Fibroblast of the conjunctiva (primary cell): ENCODE measurements around the gene IFI6.
"Not testable (repeated sequence)": the region's sequence is repeated elsewhere in the genome, so short reads cannot be mapped to it uniquely, and the experiment has no call there.

Source experiments
- DNase-seq: peaks from one replicate; pipeline ENCODE4 v3.0.0-alpha.2; 2010; ENCODE audit warnings: low read depth

Gene IFI6, protein sequence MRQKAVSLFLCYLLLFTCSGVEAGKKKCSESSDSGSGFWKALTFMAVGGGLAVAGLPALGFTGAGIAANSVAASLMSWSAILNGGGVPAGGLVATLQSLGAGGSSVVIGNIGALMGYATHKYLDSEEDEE

DNA sequence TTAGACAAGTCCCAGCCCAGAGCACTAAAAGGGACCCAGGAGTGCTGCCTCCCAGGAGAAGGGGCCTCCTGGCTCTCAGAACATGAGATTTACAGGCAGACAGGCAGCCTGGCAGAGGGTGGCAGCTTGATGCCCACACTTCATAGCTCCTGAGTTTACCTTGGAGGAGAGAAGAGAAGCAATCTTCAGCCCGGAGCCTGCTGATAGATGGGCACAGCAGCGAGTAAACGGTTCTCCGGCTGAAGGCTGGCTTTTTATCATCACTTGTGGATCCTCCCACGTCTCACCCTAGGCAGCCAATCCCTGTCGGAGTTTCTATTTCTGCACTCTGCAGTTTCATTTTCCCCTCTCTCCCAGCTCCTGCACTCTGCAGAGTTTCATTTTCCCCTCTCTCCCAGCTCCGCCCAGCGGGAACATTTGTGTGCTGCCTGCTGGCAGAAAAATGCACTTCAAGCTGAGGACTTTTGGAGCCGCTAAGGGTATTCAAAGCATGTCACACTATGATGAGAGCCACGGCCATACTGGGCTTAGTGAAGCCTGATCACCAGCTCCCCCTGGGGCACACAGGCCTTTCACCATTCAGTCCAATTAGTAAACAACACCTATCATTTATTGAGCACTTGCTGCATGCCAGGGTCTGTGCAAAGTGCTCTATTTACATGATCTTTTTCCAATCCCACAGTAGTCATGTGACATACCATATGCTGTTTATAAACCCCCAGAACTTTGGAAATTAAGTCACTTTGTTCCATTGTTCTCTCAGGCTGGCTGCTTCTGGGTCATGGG, at the start of gene IFI6:
TSS of gene IFI6 (minus strand) at position 229 of the 786 bp plus-strand sequence. CDS start 2,878 bp downstream, outside the sequence.
- DNase-seq, result peak; percentile 92

DNA sequence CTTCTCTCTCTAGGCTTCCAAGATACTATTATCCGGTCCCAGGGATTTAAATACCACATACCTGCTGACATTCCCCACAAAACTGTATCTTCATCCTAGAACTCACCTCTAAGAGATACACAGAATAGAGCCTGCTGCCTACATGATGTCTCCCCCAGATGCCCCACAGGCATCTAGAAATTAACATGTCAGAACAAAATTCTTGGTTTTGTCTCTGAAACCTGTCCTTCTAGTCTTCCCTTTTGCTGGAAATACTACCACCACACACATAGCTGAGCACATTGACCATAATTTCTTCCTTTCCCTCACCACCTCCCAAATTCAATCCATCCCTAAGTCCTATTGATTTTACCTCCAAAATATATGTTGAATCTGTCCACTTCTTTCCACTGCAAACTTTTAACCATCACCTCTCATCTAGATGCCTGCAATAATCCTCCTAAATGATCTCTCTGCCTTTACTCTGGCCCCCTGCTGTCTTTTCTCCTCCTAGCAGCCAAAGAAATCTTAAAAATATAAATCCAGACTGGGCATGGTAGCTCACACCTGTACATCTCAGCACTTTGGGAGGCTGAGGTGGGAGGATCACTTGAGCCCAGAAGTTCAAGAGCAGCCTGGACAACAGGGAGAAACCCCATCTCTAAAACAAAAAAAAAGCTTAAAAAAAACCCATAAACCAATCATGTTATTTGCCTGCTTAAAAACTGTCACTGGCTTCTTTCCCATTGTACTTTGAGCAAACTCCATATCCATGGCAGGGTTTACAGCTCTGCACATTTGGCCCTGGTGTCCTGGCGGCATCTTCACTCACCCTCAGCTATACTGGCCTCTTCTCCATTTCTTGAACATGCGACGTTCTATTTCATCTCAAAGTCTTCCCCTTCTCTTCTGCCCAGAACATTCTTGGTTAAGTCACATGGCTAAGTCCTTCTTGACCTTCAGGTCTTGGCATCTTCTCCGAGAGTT, 47.6 kb upstream of the IFI6 start:
- no peak for DNase-seq

DNA sequence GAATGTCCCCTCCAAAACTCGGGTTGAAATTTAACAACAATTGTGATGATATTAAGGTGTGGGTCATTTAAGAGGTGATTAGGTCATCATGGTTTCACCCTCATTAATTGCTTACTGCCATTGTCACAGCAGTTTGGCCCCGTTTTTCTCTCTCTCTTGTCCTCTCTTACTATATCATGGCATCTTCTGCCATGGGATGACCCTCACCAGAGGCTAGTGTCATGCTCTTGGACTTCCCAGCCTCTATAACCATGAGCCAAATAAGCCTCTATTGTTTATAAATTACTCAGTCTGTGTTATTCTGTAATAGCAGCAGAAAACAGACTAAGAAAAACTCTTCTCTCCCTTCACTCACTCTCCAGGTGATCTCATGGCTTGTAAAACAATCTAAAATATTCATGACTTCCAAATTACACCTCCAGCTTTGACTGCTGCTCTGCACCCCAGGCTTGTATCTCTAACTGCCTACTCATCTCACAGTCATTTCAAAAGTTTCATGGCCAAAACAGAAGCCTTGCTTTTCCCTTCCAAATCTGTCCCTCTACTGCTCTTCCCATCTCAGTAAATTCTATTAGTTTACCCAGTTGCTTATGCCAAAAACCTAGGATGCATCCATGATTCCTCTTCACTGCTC, 44.4 kb upstream of the IFI6 start:
- DNase-seq, result no peak

DNA sequence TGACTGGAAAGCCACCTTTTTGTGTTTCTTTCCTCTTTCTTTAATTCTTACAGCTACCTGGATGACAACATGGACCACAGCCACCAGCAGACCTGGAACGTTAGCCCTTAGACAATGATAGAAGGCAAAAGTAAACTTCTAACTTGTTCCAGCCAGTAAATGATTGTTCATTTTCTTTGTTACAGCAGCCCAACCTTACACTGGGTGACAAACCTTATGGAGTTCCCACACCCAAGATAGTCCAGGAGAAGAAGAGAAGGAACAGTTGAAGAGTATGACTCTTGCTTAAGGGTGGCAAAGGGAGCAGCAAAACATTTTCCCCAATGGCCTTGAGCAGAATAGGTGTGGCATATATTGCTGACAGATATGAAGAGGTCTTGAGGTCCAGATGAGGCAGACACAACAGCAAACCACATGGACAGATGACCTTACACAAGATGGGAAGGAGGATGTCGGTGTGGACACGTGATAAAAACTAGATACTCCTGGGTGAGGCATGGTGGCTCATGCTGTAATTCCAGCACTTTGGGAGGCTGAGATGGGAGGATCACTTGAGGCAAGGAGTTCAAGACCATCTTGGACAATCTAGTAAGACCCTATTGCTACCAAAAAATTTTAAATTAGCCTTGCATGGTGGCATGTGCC, 42.0 kb upstream of the IFI6 start:
- DNase-seq, result no peak

DNA sequence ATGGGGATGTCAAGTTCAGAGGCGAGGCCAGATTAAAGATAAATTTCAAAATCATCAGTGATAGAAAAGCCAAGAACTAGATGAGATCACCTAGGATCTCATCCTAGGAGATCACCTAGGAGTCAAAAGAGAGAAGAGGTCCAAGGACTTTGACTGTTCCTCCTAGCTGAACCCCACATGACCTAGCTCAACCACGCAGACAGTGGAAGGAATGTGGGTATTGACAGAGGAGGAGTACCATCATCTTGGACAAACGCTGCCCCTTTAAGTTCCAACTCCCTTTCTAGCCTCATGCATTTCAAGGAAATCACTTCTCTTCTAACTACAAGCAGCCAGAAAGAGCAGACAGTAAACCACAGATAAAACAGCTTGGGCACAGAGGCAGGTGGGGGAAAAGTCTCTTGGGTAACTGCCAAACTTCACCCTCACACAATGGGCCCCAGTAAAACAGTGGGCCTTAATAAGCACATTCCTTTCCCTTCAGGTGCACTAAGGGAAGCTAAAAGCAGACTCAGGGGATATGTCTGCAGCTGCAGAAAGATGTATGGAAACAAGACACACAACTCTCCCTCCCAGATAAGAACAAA, 41.2 kb upstream of the IFI6 start:
- no peak for DNase-seq

DNA sequence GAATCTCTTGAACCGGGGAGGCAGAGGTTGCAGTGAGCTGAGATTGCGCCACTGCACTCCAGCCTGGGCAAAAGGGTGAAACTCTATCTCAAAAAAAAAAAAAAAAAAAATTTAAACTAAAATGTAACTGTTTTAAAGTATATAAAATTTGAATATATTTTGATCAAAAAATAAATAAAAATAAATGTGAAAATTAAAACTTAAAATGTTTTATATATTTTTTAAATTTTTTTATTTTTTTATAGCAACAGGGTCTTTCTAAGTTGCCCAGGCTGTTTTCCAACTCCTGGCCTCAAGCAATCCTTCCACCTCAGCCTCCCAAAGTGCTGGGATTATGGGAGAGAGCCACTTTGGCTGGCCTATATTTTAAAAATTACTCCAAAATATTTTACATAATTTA, 38.6 kb upstream of the IFI6 start:
- no peak for DNase-seq

DNA sequence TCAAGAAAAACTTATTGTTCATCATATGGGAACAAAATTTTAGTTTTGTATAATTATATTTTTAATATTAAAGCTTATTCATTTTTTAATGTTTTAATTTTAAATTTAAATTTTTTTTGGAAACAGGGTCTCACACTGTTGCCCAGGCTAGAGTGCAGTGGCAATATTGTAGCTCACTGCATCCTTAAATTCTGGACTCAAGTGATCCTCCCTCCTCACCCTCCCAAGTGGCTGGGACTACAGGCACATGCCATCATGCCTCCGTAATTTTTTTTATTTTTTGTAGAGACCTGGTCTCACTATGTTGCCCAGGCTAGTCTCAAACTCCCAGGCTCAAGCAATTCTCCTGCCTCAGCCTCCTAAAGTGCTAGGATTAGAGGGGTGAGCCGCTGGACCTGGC, 33.6 kb upstream of the IFI6 start:
- no peak for DNase-seq

DNA sequence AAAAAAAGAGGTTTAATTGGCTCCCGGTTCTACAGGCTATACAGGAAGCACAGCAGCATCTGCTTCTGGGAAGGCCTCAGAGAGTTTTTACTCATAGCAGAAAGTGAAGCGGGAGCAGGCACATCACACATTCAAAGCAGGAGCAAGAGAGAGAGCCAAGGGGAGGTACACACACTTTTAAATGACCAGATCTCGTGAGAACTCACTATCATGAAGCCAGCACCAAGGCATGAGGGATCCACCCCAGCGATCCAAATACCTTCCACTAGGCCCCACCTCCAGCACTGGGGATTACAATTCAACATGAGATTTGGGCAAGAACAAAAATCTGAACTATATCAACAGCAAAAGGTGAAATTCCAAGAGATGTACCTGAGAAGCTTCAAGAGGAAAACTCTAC, 33.0 kb upstream of the IFI6 start:
- DNase-seq, result no peak

DNA sequence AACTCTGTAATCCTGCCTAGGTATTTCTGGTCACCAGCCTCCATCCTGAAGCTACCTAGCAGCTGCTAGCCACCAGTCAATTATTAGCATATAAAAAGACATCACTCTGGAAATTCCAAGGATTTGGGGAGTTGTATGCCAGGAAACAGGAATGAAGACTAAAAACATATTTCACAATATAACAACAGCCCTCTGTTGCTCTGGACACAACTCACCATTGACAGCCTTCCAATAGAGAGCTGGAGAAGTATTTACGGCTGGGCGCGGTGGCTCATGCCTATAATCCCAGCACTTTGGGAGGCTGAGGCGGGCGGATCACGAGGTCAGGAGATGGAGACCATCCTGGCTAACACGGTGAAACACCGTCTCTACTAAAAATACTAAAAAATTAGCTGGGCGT, 24.8 kb upstream of the IFI6 start:
- not testable (repeated sequence) for DNase-seq

DNA sequence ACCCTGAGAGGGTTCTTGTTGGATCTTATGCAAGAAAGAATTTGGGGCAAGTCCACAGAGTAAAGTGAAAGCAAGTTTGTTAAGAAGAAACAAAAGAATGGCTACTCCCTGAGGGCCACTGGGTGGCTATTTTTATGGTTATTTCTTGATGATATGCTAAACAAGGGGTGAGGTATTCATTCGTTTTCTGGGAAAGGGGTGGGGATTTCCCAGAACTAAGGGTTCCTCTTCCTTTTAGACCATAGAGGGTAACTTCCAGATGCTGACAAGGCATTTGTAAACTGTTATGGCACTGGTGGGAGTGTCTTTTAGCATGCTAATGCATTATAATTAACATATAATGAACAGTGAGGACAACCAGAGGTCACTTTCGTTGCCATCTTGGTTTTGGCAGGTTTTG, 18.2 kb upstream of the IFI6 start:
- DNase-seq, result no peak

DNA sequence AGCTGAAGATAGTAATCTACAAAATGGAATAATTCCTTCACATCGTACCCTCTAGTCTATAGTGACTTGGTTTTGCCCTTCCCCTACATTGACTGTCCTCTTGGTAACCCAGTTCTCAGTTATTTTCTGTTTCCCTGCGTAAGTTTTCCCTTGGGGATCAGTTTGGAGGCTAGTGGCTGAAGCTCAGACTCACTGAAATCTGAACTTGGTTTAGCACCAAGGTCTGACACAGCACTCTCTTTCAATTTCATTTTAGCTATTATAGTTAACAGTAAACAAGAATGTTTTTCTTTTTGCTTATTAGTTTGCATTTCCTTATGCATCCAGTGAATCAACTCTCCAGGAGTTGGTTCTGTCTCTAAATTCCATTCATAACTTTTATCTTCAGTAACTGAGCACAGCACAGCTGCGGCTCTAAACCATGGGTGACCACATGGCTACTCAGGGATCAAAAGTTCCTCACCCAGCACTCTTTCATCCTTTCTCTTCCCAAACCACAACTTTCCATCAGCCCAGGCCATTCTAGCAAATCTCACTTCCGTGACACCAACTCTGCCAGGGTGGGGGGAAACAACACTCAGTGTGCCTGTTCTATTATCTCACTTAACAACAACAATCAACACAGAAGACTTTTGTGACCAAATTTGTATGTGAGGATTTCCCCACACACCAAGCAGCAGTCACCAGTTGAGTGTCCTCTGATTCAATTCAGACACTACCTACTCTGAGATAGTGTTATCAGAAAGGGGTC, 17.6 kb upstream of the IFI6 start:
- DNase-seq, result no peak

DNA sequence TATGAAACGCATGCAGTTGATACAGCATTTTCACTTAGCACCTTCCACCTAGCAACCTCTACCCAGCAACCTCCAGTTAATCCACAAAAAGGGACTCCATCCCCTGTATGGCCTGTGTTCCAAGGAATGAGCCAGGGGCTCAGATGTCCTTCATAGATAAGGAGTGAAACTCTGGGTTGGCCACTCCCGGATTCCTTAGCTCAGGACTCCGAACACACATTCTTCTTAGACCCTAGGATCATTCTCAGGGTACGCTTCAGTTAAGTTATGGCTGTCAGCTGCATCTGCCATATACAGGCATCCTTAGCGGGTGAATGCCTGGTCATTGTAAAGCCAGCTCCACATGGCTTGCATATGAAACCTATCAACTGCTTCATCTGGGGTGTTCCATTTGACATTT, 15.9 kb upstream of the IFI6 start:
- DNase-seq, result no peak

DNA sequence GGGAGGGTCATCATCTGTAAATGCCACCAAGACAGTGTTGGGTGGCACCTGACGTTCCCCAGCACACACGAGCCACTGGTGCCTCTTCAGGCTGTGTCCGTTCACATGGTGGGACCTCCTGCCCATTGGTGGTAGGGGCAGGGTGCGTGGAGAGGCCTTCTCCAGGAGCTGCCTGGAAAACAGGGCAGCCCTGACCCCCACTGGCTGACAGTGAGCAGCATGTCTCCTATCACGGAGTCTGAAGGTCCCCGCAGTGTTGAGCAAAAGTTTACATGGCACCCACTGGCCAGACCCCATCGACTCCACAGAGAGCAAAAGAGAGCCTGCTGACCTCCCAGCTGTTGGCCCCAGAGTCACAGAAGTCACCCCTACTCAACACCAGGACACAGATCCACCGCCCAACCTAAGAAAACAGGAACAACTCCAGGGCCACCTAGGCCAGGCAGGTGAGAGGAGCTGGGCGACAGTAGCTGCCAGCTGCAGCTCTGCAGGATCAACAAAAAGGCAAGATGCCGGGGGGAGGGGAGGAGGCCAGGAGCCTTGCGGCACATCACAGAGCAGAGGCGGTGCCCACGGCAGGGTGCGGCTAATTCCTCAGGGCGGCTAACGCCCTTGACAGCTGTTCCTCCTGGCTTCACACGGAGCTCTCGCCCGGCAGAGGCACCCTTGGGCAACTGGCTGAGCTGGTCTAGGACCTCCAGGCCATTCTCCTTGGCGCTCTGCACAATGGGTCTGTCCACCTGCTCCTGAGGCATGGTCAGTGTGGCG, 14.4 kb upstream of the IFI6 start:
- DNase-seq, result no peak

DNA sequence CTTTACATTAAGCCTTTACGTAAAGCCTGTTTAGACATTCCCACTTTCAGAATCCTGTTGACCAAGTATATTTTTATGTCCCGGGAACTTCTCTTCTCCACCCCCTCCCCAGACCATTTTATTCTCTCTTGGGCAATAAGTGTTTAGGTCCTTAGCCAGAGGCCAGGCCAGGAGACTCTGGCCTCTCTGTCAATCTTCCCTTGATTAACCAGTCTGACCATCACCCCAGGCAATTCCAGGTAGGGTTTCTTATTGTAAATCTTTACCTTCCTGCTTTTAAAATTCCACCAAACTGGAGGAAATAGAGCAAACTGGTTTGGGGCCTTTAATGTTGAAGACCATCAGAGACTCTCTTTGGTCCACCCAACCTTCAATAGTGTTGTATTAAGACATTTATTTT, 12.2 kb upstream of the IFI6 start:
- no peak for DNase-seq

DNA sequence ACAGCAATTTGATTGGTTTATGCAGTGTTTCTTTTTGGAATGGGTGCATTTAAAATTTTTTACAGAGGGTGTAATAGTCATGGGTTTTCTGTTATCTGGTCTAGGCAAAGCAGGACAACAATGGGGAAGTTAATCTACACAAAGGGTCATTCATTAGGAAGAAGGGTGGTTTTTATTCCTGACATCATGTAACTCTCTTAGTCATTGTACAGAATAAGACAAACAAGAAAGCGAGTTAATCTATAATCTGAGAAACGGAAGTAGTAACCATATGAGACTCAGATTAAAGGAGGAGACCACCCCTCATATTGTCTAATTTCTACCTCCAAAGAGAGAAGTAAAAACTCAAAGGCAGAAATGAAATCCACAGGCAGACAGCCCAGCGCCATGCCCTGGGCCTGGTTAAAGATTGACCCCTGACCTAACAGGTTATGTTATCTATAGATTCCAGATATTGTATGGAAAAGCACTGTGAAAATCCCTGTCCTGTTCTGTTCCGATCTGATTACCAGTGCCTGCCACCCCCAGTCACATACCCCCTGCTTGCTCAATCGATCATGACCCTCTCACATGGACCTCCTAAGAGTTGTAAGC, 10.5 kb upstream of the IFI6 start:
- no peak for DNase-seq

DNA sequence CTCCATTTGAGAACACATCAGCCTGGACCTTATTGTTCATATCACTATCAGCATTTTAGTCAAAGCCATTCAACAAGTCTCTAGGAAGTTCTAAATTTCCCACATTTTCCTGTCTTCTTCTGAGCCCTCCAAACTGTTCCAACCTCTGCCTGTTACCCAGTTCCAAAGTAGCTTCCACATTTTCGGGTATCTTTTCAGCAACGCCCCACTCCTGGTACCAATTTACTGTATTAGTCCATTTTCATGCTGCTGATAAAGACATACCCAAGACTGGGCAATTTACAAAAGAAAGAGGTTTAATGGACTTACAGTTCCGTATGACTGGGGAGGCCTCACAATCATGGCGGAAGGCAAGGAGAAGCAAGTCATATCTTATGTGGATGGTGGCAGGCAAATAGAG, 9.6 kb upstream of the IFI6 start:
- not testable (repeated sequence) for DNase-seq

DNA sequence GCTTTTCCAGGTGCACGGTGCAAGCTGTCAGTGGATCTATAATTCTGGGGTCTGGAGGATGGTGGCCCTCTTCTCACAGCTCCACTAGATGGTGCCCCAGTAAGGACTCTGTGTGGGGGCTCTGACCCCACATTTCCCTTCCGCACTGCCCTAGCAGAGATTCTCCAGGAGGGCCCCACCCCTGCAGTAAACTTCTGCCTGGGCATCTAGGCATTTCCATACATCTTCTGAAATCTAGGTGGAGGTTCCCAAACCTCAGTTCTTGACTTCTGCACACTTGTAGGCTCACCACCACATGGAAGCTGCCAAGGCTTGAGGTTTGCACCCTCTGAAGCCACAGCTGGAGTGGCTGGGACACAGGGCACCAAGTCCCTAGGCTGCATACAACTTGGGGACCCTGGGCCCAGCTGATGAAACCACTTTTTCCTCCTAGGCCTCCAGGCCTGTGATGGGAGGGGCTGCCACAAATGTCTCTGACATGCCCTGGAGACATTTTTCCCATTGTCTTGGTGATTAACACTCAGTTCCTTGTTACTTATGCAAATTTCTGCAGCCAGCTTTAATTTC, 8.3 kb upstream of the IFI6 start:
- not testable (repeated sequence) for DNase-seq

DNA sequence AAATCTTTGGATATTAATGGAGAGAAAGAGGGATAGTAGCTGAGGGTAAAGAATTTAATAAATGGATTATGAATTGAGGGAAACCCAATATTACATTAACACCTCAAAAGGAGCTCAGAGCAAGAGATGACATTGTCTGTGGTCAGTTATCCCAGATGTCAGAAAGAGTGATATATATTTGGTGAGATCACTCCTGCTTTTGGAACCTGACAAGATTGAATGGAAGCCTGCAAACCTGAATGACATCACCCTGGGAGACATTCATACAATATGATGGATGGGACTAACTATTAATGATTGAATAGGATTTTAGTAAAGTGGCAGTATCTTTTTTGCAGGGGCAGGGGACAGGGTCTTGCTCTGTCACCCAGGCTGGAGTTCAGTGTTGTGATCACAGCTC, 6.8 kb upstream of the IFI6 start:
- no peak for DNase-seq

DNA sequence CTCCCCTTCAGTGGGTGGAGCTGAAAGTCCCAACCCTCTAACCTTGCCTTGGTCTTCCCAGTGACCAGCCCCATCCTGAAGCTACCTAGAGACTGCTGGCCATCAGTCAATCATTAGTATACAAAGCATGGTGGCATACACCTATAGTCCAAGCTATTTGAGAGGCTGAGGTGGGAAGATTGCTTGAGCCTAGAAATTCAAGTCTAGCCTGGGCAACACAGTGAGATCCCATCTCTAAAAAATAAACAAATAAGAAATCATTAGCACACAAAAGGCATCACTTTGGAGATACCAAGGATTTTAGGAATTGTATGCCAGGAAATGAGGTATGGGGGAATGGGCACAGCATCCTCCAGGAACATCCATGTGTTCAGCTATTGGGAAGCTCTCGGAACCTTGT, 4.4 kb upstream of the IFI6 start:
- no peak for DNase-seq
